HG03571 (cell line): ENCODE data around the gene E2F6.
"Not testable (repeated sequence)": the region's sequence is repeated elsewhere in the genome, so short reads cannot be mapped to it uniquely, and the experiment has no call there.

ENCODE experiments used
- ATAC-seq: cut with Tn5 transposase; IDR thresholded peaks from one replicate; pipeline ENCODE4 v1.9.1; 2021; ENCODE audit not compliant: unreplicated experiment

E2F6 gene

GRCh38 chr2:11416186-11416585 lies 49.8 kb downstream of the E2F6 start:
- no peak for ATAC-seq

- ATAC-seq: no peak
Measured at GRCh38 chr2:11414372-11415124, 51.4 kb downstream of the E2F6 start.

GRCh38 chr2:11412449-11412810 lies 53.5 kb downstream of the E2F6 start:
- no peak for ATAC-seq

- no peak for ATAC-seq
Measured at GRCh38 chr2:11411768-11412448, 54.1 kb downstream of the E2F6 start.

GRCh38 chr2:11411244-11411643 lies 54.7 kb downstream of the E2F6 start:
- no peak for ATAC-seq

- ATAC-seq: no peak
Measured at GRCh38 chr2:11410101-11410500, 55.9 kb downstream of the E2F6 start.

- no peak for ATAC-seq
Measured at GRCh38 chr2:11409572-11409959, 56.4 kb downstream of the E2F6 start.

GRCh38 chr2:11408959-11409571 lies 56.9 kb downstream of the E2F6 start:
- ATAC-seq: no peak

- ATAC-seq: no peak
Measured at GRCh38 chr2:11407413-11407812, 58.5 kb downstream of the E2F6 start.

GRCh38 chr2:11406958-11407381 lies 59.0 kb downstream of the E2F6 start:
- ATAC-seq: no peak

- ATAC-seq: no peak
Measured at GRCh38 chr2:11406267-11406957, 59.5 kb downstream of the E2F6 start.

GRCh38 chr2:11405599-11406266 lies 60.2 kb downstream of the E2F6 start:
- ATAC-seq: no peak

- not testable (repeated sequence) for ATAC-seq
Measured at GRCh38 chr2:11405074-11405406, 60.9 kb downstream of the E2F6 start.

- ATAC-seq: no peak
Measured at GRCh38 chr2:11404376-11405073, 61.4 kb downstream of the E2F6 start.

- ATAC-seq: no peak
Measured at GRCh38 chr2:11402436-11402835, 63.5 kb downstream of the E2F6 start.

GRCh38 chr2:11399438-11399762 lies 66.6 kb downstream of the E2F6 start:
- no peak for ATAC-seq

GRCh38 chr2:11398750-11399437 lies 67.1 kb downstream of the E2F6 start:
- ATAC-seq: no peak

- no peak for ATAC-seq
Measured at GRCh38 chr2:11397513-11397912, 68.4 kb downstream of the E2F6 start.

GRCh38 chr2:11396467-11397445 lies 69.2 kb downstream of the E2F6 start:
- no peak for ATAC-seq
